ENCODE data around the gene TRAF7. TPM values are rescaled to one million over a fixed set of nuclear protein-coding genes. Genes with fewer than 3 reads are reported as not detected.
"Not testable (repeated sequence)": the region's sequence is repeated elsewhere in the genome, so short reads cannot be mapped to it uniquely, and the experiment has no call there.

The TRAF7 gene
- total RNA-seq, 1 donor from 2014 or later, result 63.9 TPM

DNA sequence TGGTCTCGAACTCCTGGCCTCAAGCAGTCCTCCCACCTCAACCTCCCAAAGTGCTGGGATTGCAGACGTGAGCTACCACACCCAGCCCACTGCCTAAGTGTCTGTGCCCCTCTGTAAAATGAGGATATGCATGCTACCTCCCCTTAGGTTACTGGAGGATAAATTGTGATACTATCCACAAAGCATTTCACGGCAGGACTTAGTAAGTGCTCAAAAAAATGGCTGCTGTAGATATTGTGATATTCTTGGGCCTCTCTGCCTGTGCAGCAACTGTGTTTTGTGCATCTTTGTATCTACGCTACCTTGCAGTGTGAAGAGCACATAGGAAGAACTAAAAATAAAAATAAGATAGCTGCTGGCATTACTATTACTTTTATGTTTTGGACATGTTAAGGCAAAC lies 42.7 kb downstream of the TRAF7 start:
- DNase-seq (ENCODE audit: low read depth in 2 of 2), result no peak

DNA sequence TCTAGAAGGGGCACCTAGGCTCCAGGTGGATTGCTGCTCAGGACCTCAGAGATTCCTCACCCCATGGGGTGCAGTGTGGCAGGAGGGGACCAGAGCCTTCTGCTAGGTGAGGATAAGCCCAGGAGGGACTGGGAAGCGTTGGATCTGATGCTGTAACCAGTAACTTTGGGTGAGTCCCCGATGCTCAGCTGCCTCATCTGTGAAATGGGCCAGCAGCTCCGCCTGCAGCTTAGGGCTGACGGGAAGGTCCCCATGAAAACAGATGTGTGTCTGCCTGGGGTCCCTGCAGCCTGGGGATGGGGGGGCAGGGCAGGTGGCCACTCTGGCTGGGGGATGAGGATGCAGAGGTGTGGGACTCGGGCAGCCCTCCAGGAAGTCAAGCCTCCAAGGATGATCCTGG lies 43.5 kb downstream of the TRAF7 start:
- no peak for DNase-seq (ENCODE audit: low read depth in 2 of 2)

DNA sequence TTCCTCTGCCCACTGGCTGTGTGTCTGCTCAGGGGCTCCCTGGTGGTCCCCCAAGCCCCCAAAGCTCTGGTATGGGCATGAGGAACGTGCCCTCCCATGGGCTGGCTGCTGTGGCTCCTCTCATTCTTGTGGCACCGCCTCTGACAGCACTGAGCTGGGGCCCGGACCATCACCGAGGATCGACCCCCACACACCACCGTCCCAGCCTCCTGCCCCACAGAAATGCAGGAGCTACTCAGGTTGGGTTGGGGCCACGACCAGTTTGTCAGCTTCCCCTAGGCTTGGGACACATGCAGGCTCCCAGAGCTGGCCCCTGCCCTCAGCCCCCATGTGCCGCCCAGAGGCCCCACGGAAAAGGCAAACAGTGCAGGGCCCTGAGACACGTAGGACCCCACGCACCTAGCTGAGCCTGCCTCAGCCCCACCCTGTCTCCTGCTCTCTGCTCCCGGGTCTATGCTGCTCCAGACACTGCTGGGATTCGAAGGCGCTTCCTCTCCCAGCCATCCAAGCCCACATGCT lies 44.1 kb downstream of the TRAF7 start:
- no peak for DNase-seq (ENCODE audit: low read depth in 2 of 2)

DNA sequence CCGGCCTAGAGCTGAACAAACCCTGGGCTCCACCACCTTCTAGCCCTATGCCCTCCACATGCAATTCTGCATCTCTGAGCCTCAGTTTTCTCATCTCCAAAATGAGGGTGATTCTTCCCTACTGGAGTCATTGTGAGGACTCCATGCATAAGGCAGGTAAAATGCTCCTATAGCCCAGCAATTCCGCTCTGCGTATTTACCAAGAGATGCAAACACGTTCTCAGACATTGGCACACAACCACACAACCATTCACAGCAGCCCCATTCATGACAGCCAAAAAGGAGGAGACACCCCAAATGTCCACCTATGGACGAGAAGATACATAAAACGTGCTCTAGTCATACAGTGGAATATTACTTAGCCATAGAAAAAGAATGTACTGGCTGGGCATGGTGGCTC lies 44.7 kb downstream of the TRAF7 start:
- no peak for DNase-seq (ENCODE audit: low read depth in 2 of 2)

DNA sequence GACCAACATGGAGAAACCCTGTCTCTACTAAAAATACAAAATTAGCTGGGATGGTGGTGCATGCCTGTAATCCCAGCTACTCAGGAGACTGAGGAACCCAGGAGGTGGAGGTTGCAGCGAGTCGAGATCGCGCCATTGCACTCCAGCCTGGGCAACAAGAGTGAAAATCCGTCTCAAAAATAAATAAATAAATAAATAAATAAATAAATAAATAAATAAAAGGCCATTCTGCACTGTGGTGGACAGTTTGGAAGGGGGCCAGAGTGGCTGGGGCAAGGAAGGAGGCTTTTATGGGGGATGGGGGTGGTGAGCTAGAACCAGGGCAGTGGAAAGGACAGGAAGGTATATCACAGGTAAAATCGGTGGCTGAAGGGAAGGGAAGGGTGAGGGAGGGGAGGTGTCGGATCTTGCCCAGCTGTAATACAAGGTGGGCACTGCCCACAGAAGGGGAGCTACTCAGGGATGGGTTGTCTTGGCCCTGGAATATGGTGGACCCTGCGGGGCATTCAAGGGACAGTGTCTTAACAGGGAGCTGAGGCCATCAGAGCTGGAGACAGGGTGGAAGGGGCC lies 47.6 kb downstream of the TRAF7 start:
- not testable (repeated sequence) for DNase-seq (ENCODE audit: low read depth in 2 of 2)

DNA sequence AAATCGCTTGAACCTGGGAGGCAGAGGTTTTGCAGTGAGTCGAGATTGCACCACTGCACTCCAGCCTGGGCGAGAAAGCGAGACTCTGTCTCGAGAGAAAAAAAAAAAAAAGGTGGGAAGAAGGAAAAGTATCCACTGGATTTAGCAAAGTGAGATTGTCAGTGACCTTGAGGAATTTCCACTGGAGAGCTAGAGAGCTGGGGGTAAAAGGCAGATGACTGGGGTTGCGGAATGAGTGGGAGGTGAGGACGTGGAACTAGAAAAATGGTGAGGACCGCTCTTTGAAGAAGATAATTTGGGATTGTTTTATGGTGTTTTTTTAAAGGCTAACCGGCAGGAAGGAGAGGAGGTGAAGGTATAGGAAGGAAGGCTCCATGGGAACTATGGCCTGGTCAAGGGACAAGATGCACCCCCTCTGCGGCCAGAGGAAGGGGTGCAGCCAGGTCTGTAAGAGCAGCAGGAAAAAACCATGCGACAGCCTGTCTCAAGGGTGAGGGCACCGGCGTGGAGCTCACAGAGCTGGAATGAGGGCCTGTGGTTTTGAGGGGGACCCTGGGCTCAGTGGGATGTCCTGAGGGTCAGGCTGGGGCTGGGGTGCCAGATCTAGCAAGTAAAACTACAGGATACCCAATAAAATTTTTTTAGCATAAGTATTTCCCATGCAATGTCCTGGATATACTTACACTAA lies 49.0 kb downstream of the TRAF7 start:
- DNase-seq (ENCODE audit: low read depth in 2 of 2), result no peak

DNA sequence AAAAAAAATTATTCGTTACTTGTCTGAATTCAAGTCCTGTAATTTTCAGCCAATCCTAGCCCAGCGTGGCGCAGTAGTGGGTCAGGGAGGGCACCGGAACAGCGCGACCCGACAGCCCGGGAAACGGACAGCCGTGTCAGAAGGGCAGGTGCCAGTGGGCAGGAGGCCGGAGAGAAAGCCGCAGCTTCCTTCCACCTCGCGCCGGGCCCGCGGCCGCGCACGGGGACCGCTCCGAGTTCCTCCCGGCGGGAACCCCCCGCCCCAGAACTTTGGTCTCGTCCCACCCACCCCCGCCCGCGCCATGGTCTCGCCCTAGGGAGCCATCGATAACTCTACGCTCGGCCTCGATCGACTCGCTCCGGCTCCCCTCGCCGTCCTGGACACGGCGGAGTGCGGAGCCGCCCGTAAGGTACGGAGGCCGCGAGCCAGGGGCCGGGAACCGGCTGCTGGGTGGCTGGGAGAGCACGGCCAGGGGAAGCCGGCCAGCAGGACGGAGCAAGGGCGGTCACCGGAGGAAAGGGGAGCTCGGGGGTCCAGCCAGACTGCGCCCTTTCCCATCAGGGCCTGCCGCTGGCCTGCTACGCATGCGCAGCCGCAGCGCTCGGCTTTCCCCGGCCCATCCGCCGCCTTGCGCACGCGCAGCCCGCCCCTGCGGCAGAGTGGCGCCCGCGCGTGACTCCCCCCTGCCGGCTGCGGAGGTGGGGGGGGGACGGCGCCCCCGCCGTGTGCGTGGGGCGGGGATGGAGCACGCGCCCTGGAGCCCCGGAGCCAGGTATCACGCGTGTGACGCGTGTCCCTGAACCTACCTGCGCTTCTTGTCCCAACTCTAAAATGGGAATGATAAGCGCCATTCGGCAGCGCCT lies 49.8 kb downstream of the TRAF7 start, which contains the start of gene MLST8:
Gene MLST8, plus strand, starts transcription at position 351 of the 863 bp plus-strand sequence. CDS start 632 bp downstream, outside the sequence.
- peak; percentile 87 to 93 for DNase-seq (ENCODE audit: low read depth in 2 of 2)

DNA sequence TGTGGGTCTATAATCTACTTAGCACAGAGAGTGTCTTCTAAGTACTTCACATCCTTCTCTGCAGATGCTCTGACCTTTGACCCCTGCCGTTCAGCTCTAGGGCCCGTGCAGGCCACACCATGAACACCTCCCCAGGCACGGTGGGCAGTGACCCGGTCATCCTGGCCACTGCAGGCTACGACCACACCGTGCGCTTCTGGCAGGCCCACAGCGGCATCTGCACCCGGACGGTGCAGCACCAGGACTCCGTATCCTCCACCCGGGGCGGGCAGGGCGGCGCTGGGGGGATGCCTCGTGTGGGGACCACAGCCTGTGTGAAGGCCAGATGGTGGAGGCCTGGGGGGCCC lies 50.4 kb downstream of the TRAF7 start:
- DNase-seq (ENCODE audit: low read depth in 2 of 2), result no peak

DNA sequence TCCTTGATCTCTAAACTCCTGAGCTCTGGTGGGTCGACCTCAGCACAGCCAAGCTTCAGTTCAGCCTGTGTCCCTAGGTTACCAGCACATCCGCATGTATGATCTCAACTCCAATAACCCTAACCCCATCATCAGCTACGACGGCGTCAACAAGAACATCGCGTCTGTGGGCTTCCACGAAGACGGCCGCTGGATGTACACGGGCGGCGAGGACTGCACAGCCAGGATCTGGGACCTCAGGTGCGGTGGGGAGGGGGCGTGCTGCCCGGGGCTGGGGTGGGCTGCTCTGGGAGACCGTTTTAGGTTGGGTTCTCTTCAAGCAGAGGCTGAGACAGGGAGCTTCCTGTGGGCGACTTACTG lies 50.8 kb downstream of the TRAF7 start:
- no peak for DNase-seq (ENCODE audit: low read depth in 2 of 2)

DNA sequence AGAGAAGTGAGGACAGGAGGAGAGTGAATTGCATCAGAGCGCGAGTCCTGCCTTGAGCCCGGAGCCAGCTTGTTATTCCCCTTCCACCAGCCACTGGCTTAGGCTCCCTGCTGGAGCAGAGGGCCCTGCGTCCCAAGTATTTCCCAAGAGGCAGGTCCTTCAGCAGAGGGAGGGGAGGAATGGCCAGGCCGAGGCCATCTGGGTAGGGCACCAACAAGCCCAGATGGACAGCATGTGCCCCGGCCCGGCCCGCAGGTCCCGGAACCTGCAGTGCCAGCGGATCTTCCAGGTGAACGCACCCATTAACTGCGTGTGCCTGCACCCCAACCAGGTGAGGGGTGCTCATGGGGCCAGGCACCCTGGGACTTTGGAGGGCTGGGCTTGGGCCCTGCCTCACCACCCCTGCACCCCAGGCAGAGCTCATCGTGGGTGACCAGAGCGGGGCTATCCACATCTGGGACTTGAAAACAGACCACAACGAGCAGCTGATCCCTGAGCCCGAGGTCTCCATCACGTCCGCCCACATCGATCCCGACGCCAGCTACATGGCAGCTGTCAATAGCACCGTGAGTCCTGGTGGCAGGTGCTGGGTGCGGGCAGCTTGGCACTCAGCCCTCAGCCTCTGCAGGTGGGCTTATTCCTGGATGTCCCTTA lies 51.3 kb downstream of the TRAF7 start:
- DNase-seq (ENCODE audit: low read depth in 2 of 2), result no peak

DNA sequence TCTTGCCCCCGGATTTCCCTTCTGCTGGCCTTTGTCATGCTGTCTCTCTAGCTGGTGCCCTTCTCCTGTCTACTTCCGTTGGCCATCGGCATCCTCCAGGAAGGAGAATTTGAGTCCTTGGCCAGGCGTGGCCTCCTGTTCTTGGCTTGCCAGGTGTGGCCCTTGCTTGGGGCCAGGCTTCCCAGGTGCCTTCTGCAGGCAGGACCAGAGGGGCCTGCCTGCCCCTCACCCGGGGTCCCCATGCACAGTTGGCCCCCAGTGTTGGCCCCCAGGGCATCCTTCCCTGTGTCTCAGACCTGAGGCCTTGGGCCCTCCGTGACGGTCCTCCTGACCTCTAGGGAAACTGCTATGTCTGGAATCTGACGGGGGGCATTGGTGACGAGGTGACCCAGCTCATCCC lies 52.3 kb downstream of the TRAF7 start:
- no peak for DNase-seq (ENCODE audit: low read depth in 2 of 2)

DNA sequence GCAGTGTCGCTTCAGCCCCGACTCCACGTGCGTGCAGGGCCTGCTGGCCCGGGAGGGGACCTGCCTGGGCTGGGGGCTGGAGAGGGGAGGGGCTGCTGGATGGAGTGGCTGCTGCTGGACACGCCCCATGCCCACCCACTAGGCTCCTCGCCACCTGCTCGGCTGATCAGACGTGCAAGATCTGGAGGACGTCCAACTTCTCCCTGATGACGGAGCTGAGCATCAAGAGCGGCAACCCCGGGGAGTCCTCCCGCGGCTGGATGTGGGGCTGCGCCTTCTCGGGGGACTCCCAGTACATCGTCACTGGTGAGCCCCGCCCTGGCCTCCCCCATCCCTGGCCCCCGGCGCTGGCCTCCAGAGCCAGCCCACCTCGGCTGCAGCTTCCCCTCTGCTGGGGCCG lies 52.7 kb downstream of the TRAF7 start:
- no peak for DNase-seq (ENCODE audit: low read depth in 2 of 2)

DNA sequence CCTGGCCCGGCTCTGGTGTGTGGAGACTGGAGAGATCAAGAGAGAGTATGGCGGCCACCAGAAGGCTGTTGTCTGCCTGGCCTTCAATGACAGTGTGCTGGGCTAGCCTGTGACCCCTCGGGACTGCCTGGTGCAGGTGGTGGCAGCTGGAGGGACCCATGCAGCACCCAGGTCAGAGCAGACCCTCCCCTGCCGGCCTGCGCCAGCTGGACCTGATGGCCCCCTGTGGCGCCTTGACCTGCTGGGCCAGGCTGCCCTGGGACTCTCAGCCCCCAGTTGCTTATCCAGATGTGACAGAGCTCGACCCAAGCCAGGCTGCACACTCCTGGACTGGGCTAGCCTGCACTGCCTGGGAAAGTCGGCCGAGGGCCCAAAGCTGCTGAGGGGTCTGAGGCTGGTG lies 53.2 kb downstream of the TRAF7 start:
- DNase-seq (ENCODE audit: low read depth in 2 of 2), result no peak

DNA sequence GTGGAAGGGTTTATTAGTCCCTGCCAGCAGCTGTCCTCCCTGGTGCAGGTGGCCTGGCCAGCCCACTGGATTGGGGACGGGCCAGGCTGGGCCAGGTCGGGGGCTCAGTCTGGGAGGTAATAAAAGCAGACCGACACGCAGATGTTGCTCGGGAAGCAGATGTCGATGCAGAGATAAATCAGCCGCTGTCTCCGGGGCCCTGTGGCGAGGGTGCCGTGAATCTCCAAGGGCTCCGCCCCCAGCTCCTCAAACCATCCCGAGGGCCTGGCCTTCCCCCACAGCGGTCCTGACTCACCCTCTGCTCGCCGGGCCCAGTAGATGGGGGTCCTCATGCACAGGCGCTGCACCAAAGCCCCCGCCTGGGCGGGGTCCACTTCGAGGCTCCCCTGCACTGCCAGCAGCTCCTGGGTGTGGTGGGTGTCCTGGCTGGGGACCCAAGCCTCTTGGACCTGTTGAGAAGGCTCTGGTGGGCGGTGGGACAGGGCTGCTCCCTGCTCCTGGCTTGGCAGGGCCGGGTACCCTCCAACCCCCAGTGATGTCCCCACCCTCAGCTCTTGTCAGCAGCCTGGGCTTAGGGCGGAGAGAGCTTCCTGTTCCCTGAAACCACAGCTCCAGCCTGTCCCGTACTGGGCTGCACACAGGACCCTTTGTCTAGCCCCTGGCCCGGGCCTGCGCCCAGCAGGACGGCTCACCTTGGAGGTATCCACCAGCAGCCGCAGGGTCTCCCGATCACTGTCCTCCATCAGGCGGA lies 53.9 kb downstream of the TRAF7 start:
- no peak for DNase-seq (ENCODE audit: low read depth in 2 of 2)

DNA sequence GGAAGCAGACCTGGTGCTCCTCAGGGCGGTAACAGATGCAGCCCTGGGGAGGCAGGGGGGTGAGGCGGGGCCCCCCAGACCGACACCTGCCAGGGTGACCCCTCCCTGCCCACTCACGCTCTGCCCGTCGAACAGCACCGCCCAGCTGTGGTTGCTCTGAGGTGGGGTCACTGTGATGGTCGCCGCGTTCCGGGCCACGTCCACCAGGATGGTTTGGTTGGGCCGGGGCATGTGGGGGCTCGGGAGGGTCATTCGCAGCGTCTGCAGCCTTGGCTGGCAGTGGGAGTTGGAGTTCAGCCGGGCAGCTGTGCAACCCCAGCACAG lies 54.4 kb downstream of the TRAF7 start:
- DNase-seq (ENCODE audit: low read depth in 2 of 2), result no peak

DNA sequence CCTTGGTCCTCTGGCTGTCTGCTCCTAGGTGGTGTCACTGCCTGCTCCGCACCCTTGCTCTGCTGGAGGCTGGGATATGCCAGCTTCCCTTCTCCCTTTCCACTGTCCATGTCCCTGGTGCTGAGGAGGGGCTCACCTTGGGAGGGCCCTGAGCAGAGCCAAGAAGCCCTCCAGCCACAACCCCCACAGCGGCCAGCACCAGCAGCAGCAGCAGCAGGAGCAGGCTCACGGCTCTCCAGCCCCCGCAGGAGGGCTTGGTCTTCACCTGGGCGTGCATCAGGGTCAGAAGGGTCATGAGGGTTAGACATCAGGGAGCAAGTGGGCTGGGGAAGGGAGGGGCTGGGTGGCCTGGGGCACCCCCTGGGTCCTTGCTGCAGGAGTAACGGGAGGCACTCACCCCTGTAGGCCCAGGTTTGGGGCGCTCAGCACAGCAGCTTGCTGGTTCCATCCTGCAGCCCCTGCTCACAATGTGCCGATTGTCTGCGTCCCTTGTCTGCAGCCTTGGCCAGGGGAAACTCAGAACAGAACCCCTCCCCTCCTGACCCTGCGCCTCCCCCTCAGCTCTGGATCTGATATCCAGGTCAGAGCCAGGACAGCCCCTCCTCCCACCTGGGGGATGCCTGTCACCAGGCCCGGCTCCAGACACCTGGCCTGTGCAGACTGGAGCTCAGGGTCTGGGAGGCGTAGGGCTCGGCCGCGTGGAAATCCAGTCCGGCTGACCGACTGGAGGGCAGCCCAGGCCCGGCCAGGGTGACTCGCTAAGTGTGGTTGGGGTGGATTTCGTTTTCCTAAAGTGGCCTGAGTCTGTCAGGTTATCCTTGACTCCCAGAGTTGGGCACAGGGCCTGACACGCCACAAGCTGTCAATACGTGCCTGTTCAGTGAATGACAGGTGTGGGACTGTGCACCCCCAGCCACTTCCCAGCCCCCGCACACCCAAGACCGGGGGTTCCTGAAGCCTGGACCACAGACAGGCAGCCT lies 55.1 kb downstream of the TRAF7 start, which contains the start of gene BRICD5:
Gene BRICD5, minus strand, starts transcription at position 478 of the 980 bp plus-strand sequence. Its CDS starts 30 bp downstream, at position 448.
- no peak for DNase-seq (ENCODE audit: low read depth in 2 of 2)

DNA sequence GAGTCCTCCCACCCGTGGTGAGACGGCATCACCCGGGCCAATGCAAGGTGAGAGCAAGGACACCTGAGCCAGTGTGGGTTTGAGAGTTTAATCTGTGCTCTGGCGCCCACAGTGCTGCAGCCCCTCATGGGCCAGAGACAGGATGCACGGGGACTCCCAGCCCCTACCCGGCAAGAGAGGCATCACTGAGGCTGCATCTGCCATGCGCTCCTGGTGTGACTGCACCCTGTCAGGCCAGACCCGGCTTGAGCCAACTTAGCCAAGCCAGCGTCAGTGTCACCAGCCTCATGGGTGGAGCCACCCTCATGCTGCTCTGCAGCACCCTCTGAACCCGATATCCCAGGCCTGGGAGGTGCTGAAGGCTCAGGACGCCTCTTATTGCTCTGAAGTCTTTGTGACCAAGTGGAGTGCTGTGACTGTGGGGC lies 56.4 kb downstream of the TRAF7 start:
- DNase-seq (ENCODE audit: low read depth in 2 of 2), result no peak

DNA sequence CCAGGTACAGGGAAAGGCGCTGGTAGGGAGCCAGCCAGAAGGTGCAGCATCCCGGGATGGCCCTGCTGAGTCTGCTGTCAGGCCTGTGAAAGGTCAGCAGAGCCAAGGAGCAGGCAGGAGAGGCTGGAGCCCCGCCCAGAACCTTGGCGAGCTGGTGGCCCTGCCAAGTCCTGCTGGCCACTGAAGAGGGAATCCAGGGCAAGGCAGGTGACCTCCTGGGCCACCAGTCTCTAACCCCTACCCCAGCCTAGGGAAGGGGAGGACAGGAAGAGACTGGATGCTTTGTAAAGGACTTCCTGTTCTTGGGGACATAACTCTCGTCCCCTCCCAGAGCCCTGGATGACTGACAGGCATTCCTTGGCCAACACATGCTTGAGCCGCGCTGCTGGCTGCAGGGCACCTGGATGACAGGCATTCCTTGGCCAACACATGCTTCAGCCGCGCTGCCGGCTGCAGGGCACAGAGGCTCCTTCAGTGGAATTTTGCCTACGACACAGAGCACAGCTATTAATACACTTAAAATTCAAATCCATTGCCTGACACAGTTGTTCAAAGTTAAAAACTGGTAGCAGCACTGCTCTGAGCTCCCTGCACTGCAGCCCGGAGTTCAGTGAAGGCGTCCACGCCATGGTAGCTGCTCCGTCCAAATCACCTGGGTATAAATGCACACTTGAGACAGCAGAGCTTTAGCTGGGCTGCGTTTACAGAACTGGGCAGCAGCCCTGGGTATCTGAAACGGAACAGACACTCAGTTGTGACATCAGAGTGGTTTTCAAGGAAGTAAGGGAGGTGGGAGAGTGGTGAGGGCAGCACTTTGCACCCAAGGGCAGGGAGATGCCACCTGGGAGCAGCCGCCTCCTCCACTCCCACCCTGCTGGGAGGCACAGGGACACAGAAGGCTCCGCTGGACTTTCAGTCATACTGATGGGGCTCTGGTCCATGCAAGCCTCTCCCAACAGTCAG lies 57.1 kb downstream of the TRAF7 start:
- DNase-seq (ENCODE audit: low read depth in 2 of 2), result no peak

Data from lung microvascular endothelial cell (primary cell).